ENCODE measurements around the gene RABL2B. TPM values are rescaled to one million over a fixed set of nuclear protein-coding genes. Genes with fewer than 3 reads are reported as not detected.

Gene RABL2B
- total and polyA plus RNA-seq, 11 donors = 3.8 to 12.7 (median 6.7) TPM

DNA sequence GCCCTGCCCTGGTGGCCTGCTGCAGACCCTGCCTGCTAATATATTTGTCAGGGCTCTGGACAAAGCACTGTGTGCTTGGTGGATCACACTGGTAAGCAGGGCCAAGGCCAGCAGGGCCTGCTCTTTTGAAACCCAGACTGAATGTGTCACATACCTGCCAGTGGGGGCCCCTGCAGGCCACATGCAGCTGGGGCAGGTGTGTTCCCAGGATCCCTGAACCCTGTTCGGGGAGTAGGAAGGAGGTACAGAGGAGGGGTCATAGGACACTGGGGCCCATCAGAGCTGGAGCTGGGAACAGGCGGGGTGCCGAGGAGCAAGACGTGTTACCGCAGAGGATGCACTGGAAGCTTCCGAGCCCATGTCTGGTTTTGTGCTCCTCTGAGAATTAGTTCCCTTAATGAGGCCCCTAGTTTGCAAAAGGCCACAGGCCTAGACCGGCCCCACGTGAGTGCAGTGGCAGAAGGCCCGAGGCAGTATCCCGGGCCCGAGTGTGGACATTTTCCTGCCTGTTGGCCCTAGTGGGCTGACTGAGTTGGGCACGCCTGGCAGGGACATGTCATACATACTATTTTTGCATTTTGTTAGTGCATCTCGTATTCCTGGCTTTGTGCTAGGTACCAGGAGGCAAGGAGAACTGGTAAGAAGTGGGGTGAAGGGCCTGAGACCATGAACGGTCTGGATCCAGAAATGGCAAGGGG, 56.6 kb downstream of the RABL2B start:
- H3K4me3 ChIP-seq = no peak overlapping the region
- H3K27ac ChIP-seq = no peak overlapping the region
- WGBS, 4 donors = 78 to 85% (median 81%) methylated on average over 14 of the region's 14 CpGs
- intact Hi-C loops (cut with DNase I) = no loop called here
- H3K4me1 ChIP-seq = peaks cover 4 to 81% (median 40%) of the 10 kb centered on the region in 12 donors
- peaks cover 0 to 24% (median 6%) of the 10 kb centered on the region in 9 donors for H3K27me3 ChIP-seq
- TF ChIP-seq POLR2A (IDR thresholded peaks at IDR 0.05) = no peak
- TF ChIP-seq, protein P1, sequence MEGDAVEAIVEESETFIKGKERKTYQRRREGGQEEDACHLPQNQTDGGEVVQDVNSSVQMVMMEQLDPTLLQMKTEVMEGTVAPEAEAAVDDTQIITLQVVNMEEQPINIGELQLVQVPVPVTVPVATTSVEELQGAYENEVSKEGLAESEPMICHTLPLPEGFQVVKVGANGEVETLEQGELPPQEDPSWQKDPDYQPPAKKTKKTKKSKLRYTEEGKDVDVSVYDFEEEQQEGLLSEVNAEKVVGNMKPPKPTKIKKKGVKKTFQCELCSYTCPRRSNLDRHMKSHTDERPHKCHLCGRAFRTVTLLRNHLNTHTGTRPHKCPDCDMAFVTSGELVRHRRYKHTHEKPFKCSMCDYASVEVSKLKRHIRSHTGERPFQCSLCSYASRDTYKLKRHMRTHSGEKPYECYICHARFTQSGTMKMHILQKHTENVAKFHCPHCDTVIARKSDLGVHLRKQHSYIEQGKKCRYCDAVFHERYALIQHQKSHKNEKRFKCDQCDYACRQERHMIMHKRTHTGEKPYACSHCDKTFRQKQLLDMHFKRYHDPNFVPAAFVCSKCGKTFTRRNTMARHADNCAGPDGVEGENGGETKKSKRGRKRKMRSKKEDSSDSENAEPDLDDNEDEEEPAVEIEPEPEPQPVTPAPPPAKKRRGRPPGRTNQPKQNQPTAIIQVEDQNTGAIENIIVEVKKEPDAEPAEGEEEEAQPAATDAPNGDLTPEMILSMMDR (IDR thresholded peaks at IDR 0.05) = no peak
- peak in 2 of 5 donors; percentile 17 to 47 for DNase-seq
- no peak for ATAC-seq
- peaks cover 0 to 60% (median 12%) of the 10 kb centered on the region in 9 donors for H3K36me3 ChIP-seq
- no peaks in the 10 kb centered on the region for H3K9me3 ChIP-seq

DNA sequence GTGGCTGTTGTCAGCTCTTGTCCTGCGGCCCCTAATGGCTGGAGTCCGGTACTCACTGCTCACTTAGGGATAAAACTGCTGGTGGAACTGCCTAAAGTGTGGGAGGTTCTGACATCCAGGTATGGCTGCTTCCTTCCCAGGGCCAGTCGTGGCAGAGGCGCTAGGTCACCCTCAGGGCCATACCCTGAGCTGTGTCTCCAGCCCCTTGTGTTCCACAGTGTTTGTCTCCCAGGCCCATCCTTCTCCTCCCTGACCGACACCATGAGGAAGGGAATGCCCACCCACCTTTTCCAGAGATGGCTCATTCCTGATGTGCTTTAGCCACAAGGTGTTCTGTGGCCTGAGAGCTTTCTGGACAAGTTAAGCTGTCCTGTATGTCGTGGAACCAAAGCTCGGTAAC, 57.8 kb downstream of the RABL2B start:
- Histone ChIP-seq H3K27ac (no peak overlapping the region), H3K36me3 (peaks cover 0 to 70% (median 12%) of the 10 kb centered on the region in 9 donors), H3K27me3 (peaks cover 0 to 23% (median 6%) of the 10 kb centered on the region in 9 donors), H3K9me3 (no peaks in the 10 kb centered on the region), H3K4me1 (peaks cover 4 to 85% (median 38%) of the 10 kb centered on the region in 12 donors), H3K4me3 (no peak overlapping the region)
- TF ChIP-seq, protein P1 (IDR thresholded peaks at IDR 0.05) = no peak
- no peak for TF ChIP-seq POLR2A (IDR thresholded peaks at IDR 0.05)
- intact Hi-C loops (cut with DNase I) = no loop called here
- ATAC-seq (no peak), DNase-seq (peak in 1 of 5 donors; percentile 15)
- 88 to 100% (median 90%) methylated on average over 1 to 7 of the region's 7 CpGs for WGBS, 4 donors

DNA sequence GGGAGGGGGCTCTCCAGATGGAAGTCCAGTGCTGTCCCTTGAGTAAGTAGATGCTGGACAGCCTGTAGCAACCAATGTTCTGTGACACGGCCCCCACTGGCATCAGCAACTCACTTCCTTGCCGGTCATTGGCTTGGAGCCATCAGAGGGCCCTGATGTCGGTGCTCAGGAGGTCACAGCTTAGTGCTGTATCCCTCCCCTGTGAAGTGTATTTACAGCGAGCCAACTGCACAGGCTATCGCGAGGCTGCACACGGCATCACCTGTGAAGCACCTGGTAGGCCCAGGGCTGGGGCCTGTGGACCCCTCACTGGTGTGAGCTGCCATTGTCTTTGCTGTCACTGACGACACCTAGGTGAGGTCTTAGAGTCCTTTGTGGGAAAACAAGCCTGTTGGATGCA, 58.8 kb downstream of the RABL2B start:
- WGBS, 4 donors = 63 to 79% (median 73%) methylated on average over 6 to 8 of the region's 8 CpGs
- intact Hi-C loops (cut with DNase I) = no loop called here
- peaks cover 0 to 69% (median 12%) of the 10 kb centered on the region in 9 donors for H3K36me3 ChIP-seq
- peaks cover 4 to 75% (median 36%) of the 10 kb centered on the region in 12 donors for H3K4me1 ChIP-seq
- DNase-seq = peak in 1 of 5 donors; percentile 44
- H3K27ac ChIP-seq = no peak overlapping the region
- peaks cover 0 to 20% (median 6%) of the 10 kb centered on the region in 9 donors for H3K27me3 ChIP-seq
- no peaks in the 10 kb centered on the region for H3K9me3 ChIP-seq
- no peak overlapping the region for H3K4me3 ChIP-seq
- no peak for ATAC-seq
- TF ChIP-seq, protein P1 (IDR thresholded peaks at IDR 0.05) = no peak
- TF ChIP-seq POLR2A (IDR thresholded peaks at IDR 0.05) = no peak

DNA sequence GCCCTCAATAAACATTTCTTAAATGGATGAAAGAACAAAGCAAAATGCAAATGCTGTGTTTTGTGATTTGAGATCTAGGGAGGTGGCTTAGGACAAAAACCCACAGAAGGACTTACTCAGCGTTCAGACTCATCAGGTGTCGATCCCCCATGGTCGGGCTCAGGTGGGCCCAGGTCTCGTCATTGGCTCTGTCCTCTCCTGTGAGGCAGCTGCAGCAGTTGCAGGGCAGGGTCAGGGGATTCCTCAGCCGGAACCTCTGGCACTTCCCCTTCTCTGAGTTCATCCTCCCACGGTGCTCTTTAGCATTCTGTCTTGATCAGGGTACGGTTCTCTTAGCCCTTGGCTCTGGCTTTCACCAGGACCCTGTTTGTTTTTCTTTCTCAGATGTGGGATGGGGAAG, 59.4 kb downstream of the RABL2B start:
- 68 to 85% (median 79%) methylated on average over 7 of the region's 7 CpGs for WGBS, 4 donors
- peaks cover 0 to 25% (median 6%) of the 10 kb centered on the region in 9 donors for H3K27me3 ChIP-seq
- intact Hi-C loops (cut with DNase I) = no loop called here
- ATAC-seq (no peak), DNase-seq (peak in 1 of 5 donors; percentile 33)
- H3K4me3 ChIP-seq = no peak overlapping the region
- TF ChIP-seq POLR2A (IDR thresholded peaks at IDR 0.05) = no peak
- TF ChIP-seq, protein P1 (IDR thresholded peaks at IDR 0.05) = no peak
- no peaks in the 10 kb centered on the region for H3K9me3 ChIP-seq
- peaks cover 0 to 65% (median 12%) of the 10 kb centered on the region in 9 donors for H3K36me3 ChIP-seq
- H3K27ac ChIP-seq = no peak overlapping the region
- H3K4me1 ChIP-seq = peaks cover 4 to 74% (median 36%) of the 10 kb centered on the region in 12 donors
